ENCODE data around the gene RHOV. TPM values are rescaled to one million over a fixed set of nuclear protein-coding genes. Genes with fewer than 3 reads are reported as not detected.
A peak's percentile ranks its signal among the peaks of the same experiment; 100 is the strongest.

RHOV gene, protein sequence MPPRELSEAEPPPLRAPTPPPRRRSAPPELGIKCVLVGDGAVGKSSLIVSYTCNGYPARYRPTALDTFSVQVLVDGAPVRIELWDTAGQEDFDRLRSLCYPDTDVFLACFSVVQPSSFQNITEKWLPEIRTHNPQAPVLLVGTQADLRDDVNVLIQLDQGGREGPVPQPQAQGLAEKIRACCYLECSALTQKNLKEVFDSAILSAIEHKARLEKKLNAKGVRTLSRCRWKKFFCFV
- total RNA-seq, result not detected

- intact Hi-C loops (cut with DNase I), result no loop called here
- DNase-seq (ENCODE audit: low spot score in 2 of 2), result peak in 1 of 2 donors; percentile 71
- Histone ChIP-seq H3K9me3 (no peaks in the 10 kb centered on the region), H3K27ac (no peak within 1 kb of the TSS), H3K4me3 (peak within 1 kb of the TSS; percentile 58 to 73), H3K36me3 (no peaks in the 10 kb centered on the region), H3K4me1 (peaks cover 0 to 2% of the 10 kb centered on the region in 2 donors), H3K27me3 (no peaks in the 10 kb centered on the region)
- peak in 2 of 3 experiments; percentile 8 to 30 for TF ChIP-seq CTCF (IDR thresholded peaks at IDR 0.05)
Observed at GRCh38 chr15:40873694-40874561, at the start of gene RHOV. Gene RHOV (minus strand): TSS chr15:40874234. CDS start chr15:40874139, 95 bp downstream.

- intact Hi-C loops (cut with DNase I), result no loop called here
- H3K4me3 ChIP-seq, result no peak overlapping the region
- peaks cover 13 to 18% of the 10 kb centered on the region in 2 donors for H3K4me1 ChIP-seq
- no peaks in the 10 kb centered on the region for H3K36me3 ChIP-seq
- H3K27ac ChIP-seq, result no peak overlapping the region
- no peaks in the 10 kb centered on the region for H3K27me3 ChIP-seq
- no peaks in the 10 kb centered on the region for H3K9me3 ChIP-seq
- TF ChIP-seq CTCF (IDR thresholded peaks at IDR 0.05), result no peak
- DNase-seq (ENCODE audit: low spot score in 2 of 2), result no peak
Observed at GRCh38 chr15:40923551-40923950, 49.5 kb upstream of the RHOV start.

DNA sequence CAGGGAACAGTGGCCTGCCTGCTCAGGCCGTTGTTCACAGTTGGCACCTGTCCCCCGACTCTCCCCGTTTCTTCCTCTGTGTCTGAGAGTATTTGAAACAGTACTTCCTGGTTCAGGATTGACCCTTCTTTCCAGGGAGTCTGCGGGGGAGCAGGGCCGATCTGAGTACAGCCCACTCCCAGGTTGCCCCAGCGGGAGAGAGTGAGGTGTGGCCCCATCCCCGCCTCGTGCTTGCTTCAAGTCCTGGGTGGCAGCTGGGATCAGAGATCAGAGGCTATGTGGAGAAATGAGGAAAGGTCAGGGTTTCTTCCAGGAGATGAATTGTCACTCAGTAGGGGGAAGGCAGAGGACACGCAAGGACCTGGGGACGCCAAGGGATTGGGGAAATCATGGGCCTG, 48.6 kb upstream of the RHOV start:
- H3K36me3 ChIP-seq, result no peaks in the 10 kb centered on the region
- H3K4me1 ChIP-seq, result peaks cover 4 to 9% of the 10 kb centered on the region in 2 donors
- no peak for DNase-seq (ENCODE audit: low spot score in 2 of 2)
- TF ChIP-seq CTCF (IDR thresholded peaks at IDR 0.05), result no peak
- H3K4me3 ChIP-seq, result no peak overlapping the region
- intact Hi-C loops (cut with DNase I), result no loop called here
- no peak overlapping the region for H3K27ac ChIP-seq
- no peaks in the 10 kb centered on the region for H3K9me3 ChIP-seq
- no peaks in the 10 kb centered on the region for H3K27me3 ChIP-seq

- Histone ChIP-seq H3K4me3 (no peak overlapping the region), H3K36me3 (no peaks in the 10 kb centered on the region), H3K27me3 (no peaks in the 10 kb centered on the region), H3K4me1 (peaks cover 4 to 6% of the 10 kb centered on the region in 2 donors), H3K27ac (no peak overlapping the region), H3K9me3 (no peaks in the 10 kb centered on the region)
- intact Hi-C loops (cut with DNase I), result no loop called here
- DNase-seq (ENCODE audit: low spot score in 2 of 2), result no peak
- TF ChIP-seq CTCF (IDR thresholded peaks at IDR 0.05), result no peak
Observed at GRCh38 chr15:40921949-40922607, 48.0 kb upstream of the RHOV start.

DNA sequence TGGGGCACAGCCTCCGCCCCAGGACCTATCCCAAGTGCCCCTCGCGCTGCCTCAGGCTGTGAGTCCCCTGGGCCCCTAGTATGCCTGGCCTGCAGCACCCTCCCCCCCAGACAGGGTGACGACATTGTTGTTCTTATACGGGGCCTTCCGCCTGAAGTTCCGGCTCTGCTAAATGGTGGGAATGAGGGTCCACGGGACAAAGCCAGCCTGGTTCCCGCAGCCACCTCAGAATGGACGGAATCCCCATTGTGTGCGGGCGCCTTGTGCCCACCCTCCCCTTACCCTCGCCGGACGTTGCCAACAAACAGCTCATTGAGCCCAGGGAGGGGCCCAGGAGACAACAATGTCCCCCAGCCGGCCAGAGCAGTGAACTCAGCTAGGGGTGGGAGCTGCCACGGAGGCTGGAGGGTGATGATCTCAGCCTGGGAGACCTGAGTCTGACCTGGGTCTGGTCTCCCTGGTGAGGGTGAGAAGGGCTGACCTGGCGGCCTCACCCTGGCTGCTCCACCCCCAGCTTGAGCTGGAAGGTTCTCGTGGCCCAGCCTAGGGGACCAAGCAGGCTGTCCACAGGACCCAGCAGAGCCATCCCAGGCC, 44.9 kb upstream of the RHOV start:
- intact Hi-C loops (cut with DNase I), result no loop called here

More for the DNA sequence above, 44.9 kb upstream of the RHOV start:
- Histone ChIP-seq H3K9me3 (no peaks in the 10 kb centered on the region), H3K4me1 (no peaks in the 10 kb centered on the region), H3K4me3 (no peak overlapping the region), H3K36me3 (no peaks in the 10 kb centered on the region), H3K27ac (no peak overlapping the region), H3K27me3 (no peaks in the 10 kb centered on the region)
- TF ChIP-seq CTCF (IDR thresholded peaks at IDR 0.05), result no peak
- DNase-seq (ENCODE audit: low spot score in 2 of 2), result no peak

Measured in ascending aorta (tissue), 2 donors.